ENCODE data around the gene N4BP2.
A peak's percentile ranks its signal among the peaks of the same experiment; 100 is the strongest.
"Not testable (repeated sequence)": the region's sequence is repeated elsewhere in the genome, so short reads cannot be mapped to it uniquely, and the experiment has no call there.

Gene N4BP2

GRCh38 chr4:40093400-40093799, 36.8 kb downstream of the N4BP2 start:
- FAIRE-seq, result not testable (repeated sequence)

- no peak for FAIRE-seq
Measured at GRCh38 chr4:40099010-40099409, 42.4 kb downstream of the N4BP2 start.

GRCh38 chr4:40107150-40107549, 50.5 kb downstream of the N4BP2 start:
- not testable (repeated sequence) for FAIRE-seq

GRCh38 chr4:40112027-40112792, 55.6 kb downstream of the N4BP2 start:
- FAIRE-seq, result peak; percentile 64

- FAIRE-seq, result no peak
Measured at GRCh38 chr4:40114206-40114605, 57.6 kb downstream of the N4BP2 start.

GRCh38 chr4:40118861-40119260, 62.2 kb downstream of the N4BP2 start:
- no peak for FAIRE-seq

GRCh38 chr4:40119344-40119743, 62.7 kb downstream of the N4BP2 start:
- FAIRE-seq, result no peak

- FAIRE-seq, result no peak
Measured at GRCh38 chr4:40121515-40121914, 64.9 kb downstream of the N4BP2 start.

GRCh38 chr4:40122941-40123340, 66.3 kb downstream of the N4BP2 start:
- no peak for FAIRE-seq

- no peak for FAIRE-seq
Measured at GRCh38 chr4:40124690-40125089, 68.0 kb downstream of the N4BP2 start.

- no peak for FAIRE-seq
Measured at GRCh38 chr4:40130401-40131036, 73.9 kb downstream of the N4BP2 start.

GRCh38 chr4:40132816-40133215, 76.2 kb downstream of the N4BP2 start:
- FAIRE-seq, result peak; percentile 88

GRCh38 chr4:40134206-40134917, 77.7 kb downstream of the N4BP2 start:
- FAIRE-seq, result no peak

GRCh38 chr4:40136202-40136601, 79.6 kb downstream of the N4BP2 start:
- FAIRE-seq, result not testable (repeated sequence)

- FAIRE-seq, result no peak
Measured at GRCh38 chr4:40140196-40140595, 83.5 kb downstream of the N4BP2 start.

- FAIRE-seq, result not testable (repeated sequence)
Measured at GRCh38 chr4:40140597-40140996, 83.9 kb downstream of the N4BP2 start.

GRCh38 chr4:40143926-40144508, 87.4 kb downstream of the N4BP2 start:
- no peak for FAIRE-seq

- FAIRE-seq, result no peak
Measured at GRCh38 chr4:40144716-40145115, 88.1 kb downstream of the N4BP2 start.

GRCh38 chr4:40147490-40147889, 90.8 kb downstream of the N4BP2 start:
- FAIRE-seq, result not testable (repeated sequence)

GRCh38 chr4:40149960-40150385, 93.3 kb downstream of the N4BP2 start:
- peak; percentile 96 for FAIRE-seq

- FAIRE-seq, result no peak
Measured at GRCh38 chr4:40150932-40151331, 94.3 kb downstream of the N4BP2 start.

GRCh38 chr4:40152637-40153036, 96.0 kb downstream of the N4BP2 start:
- FAIRE-seq, result no peak

- peak; percentile 83 for FAIRE-seq
Measured at GRCh38 chr4:40157436-40157835, 100.8 kb downstream of the N4BP2 start.
